Activated CD4-positive, alpha-beta T cell treated with anti-CD3 and anti-CD28 coated beads for 36 hours (primary cell): ENCODE measurements around the gene TRIM43. TPM values are rescaled to one million over a fixed set of nuclear protein-coding genes. Genes with fewer than 3 reads are reported as not detected.
"Not testable (repeated sequence)": the region's sequence is repeated elsewhere in the genome, so short reads cannot be mapped to it uniquely, and the experiment has no call there.

Source experiments
- ATAC-seq: fragments of 200-7000 bp; cut with Tn5 transposase; one replicate; pipeline ENCODE4 v1.10.0; 2021; ENCODE audit warnings: mild to moderate bottlenecking, moderate library complexity
- CTCF ChIA-PET: fragments of 350-600 bp; sonication (Branson Sonifier 250); formaldehyde crosslinking; loops from one replicate; lab custom pipeline; 2021; ENCODE audit warnings: antibody characterized with exemption; lab: Charles Lee
- POLR2A ChIA-PET: fragments of 350-600 bp; sonication (Branson Sonifier 250); formaldehyde crosslinking; loops from one replicate; lab custom pipeline; 2021; ENCODE audit warnings: antibody characterized with exemption, inconsistent platforms; lab: Charles Lee
- DNase-seq: peaks from one replicate; pipeline ENCODE4 v3.0.0-alpha.2; 2020
- H3K27ac Mint-ChIP-seq: one replicate; pipeline ENCODE4 v1.8.0; 2021; ENCODE audit warnings: mixed read lengths
- H3K27me3 Mint-ChIP-seq: one replicate; pipeline ENCODE4 v1.8.0; 2021; ENCODE audit warnings: mixed read lengths
- H3K36me3 Mint-ChIP-seq: one replicate; pipeline ENCODE4 v1.8.0; 2021; ENCODE audit warnings: low read depth, mixed read lengths
- H3K4me1 Mint-ChIP-seq: one replicate; pipeline ENCODE4 v1.8.0; 2021; ENCODE audit warnings: mixed read lengths
- H3K4me3 Mint-ChIP-seq: one replicate; pipeline ENCODE4 v1.8.0; 2021; ENCODE audit warnings: mild to moderate bottlenecking, moderate library complexity, mixed read lengths
- H3K9me3 Mint-ChIP-seq: one replicate; pipeline ENCODE4 v1.8.0; 2021; ENCODE audit warnings: low read depth, mixed read lengths
- intact Hi-C, 2 experiments: fragments of 100-400 bp; cut with DNase I in 1 of 2; cut with micrococcal nuclease in 1 of 2; formaldehyde crosslinking; loops; one replicate each; pipeline versions ENCODE4 v1.14.2 to v1.15.1; 2022 to 2024; cut with DNase I, micrococcal nuclease
- total RNA-seq, 2 experiments: library from RNA; stranded (reverse); gene quantifications; one replicate each; pipeline ENCODE4 v1.2.3, GENCODE V29; 2021

TRIM43 gene
- total RNA-seq, result not detected

GRCh38 chr2:95591701-95592100, at the start of gene TRIM43:
Gene TRIM43 (plus strand): TSS chr2:95592001. CDS start chr2:95594024, 2,023 bp downstream.
- ATAC-seq, POLR2A ChIA-PET, DNase-seq, intact Hi-C loops, H3K9me3 Mint-ChIP-seq, H3K27ac Mint-ChIP-seq, H3K4me3 Mint-ChIP-seq, H3K36me3 Mint-ChIP-seq, H3K4me1 Mint-ChIP-seq, CTCF ChIA-PET, H3K27me3 Mint-ChIP-seq: not testable (repeated sequence)

- no peaks in the 10 kb centered on the region for H3K9me3 Mint-ChIP-seq
- H3K36me3 Mint-ChIP-seq, result no peaks in the 10 kb centered on the region
- no peak overlapping the region for H3K27ac Mint-ChIP-seq
- ChIA-PET POLR2A (no interaction called here), CTCF (no interaction called here)
- H3K27me3 Mint-ChIP-seq, result peaks cover 10% of the 10 kb centered on the region
- H3K4me1 Mint-ChIP-seq, result no peaks in the 10 kb centered on the region
- intact Hi-C loops, result no loop called here
- DNase-seq (no peak), ATAC-seq (no peak)
- no peak overlapping the region for H3K4me3 Mint-ChIP-seq
Measured at GRCh38 chr2:95551055-95551568, 40.7 kb upstream of the TRIM43 start.

- H3K27ac Mint-ChIP-seq, result no peak overlapping the region
Measured at GRCh38 chr2:95552911-95553310, 38.9 kb upstream of the TRIM43 start.

GRCh38 chr2:95569170-95569569, 22.6 kb upstream of the TRIM43 start:
- Mint-ChIP-seq H3K27me3 (peaks cover 18% of the 10 kb centered on the region), H3K27ac (no peak overlapping the region), H3K9me3 (no peaks in the 10 kb centered on the region), H3K36me3 (no peaks in the 10 kb centered on the region), H3K4me1 (no peaks in the 10 kb centered on the region), H3K4me3 (no peak overlapping the region)
- ATAC-seq (no peak), DNase-seq (no peak)
- ChIA-PET POLR2A (no interaction called here), CTCF (interaction anchor here (1.2 kb wide), 1 partner anchor 14 kb away, joined by 3 read pairs; no protein-coding TSS in a partner anchor)
- intact Hi-C loops, result no loop called here

More at GRCh38 chr2:95552911-95553310, 38.9 kb upstream of the TRIM43 start:
- Mint-ChIP-seq H3K36me3 (no peaks in the 10 kb centered on the region), H3K9me3 (no peaks in the 10 kb centered on the region), H3K4me3 (no peak overlapping the region), H3K4me1 (no peaks in the 10 kb centered on the region), H3K27me3 (peaks cover 10% of the 10 kb centered on the region)
- ChIA-PET POLR2A (no interaction called here), CTCF (no interaction called here)
- no peak for ATAC-seq
- no peak for DNase-seq
- intact Hi-C loops, result no loop called here

- peaks cover 18% of the 10 kb centered on the region for H3K27me3 Mint-ChIP-seq
- intact Hi-C loops, result no loop called here
- no peak overlapping the region for H3K4me3 Mint-ChIP-seq
- H3K27ac Mint-ChIP-seq, result no peak overlapping the region
- no peaks in the 10 kb centered on the region for H3K9me3 Mint-ChIP-seq
- CTCF ChIA-PET, result no interaction called here
- POLR2A ChIA-PET, result no interaction called here
- H3K4me1 Mint-ChIP-seq, result no peaks in the 10 kb centered on the region
- DNase-seq, result no peak
- no peak for ATAC-seq
- H3K36me3 Mint-ChIP-seq, result no peaks in the 10 kb centered on the region
Measured at GRCh38 chr2:95573866-95574265, 17.9 kb upstream of the TRIM43 start.

- Mint-ChIP-seq H3K27me3 (peaks cover 18% of the 10 kb centered on the region), H3K4me3 (no peak overlapping the region), H3K9me3 (no peaks in the 10 kb centered on the region), H3K4me1 (no peaks in the 10 kb centered on the region), H3K36me3 (no peaks in the 10 kb centered on the region), H3K27ac (no peak overlapping the region)
- ChIA-PET POLR2A (interaction anchor here (0.6 kb wide), 1 partner anchor 58 kb away, joined by 3 read pairs; no protein-coding TSS in a partner anchor), CTCF (no interaction called here)
- intact Hi-C loops, result no loop called here
- no peak for ATAC-seq
- no peak for DNase-seq
Measured at GRCh38 chr2:95574506-95574905, 17.3 kb upstream of the TRIM43 start.

GRCh38 chr2:95575857-95576256, 15.9 kb upstream of the TRIM43 start:
- intact Hi-C loops, result no loop called here
- DNase-seq (no peak), ATAC-seq (no peak)
- Mint-ChIP-seq H3K9me3 (no peaks in the 10 kb centered on the region), H3K4me3 (no peak overlapping the region), H3K4me1 (no peaks in the 10 kb centered on the region), H3K27me3 (peaks cover 12% of the 10 kb centered on the region), H3K36me3 (no peaks in the 10 kb centered on the region), H3K27ac (no peak overlapping the region)
- ChIA-PET CTCF (no interaction called here), POLR2A (no interaction called here)

GRCh38 chr2:95578539-95578938, 13.3 kb upstream of the TRIM43 start:
- CTCF ChIA-PET, result no interaction called here
- intact Hi-C loops, result no loop called here
- Mint-ChIP-seq H3K27ac (no peak overlapping the region), H3K4me1 (no peaks in the 10 kb centered on the region), H3K9me3 (no peaks in the 10 kb centered on the region), H3K4me3 (no peak overlapping the region), H3K27me3 (peaks cover 10% of the 10 kb centered on the region), H3K36me3 (no peaks in the 10 kb centered on the region)
- DNase-seq (no peak), ATAC-seq (no peak)
- POLR2A ChIA-PET, result no interaction called here

- H3K4me3 Mint-ChIP-seq, POLR2A ChIA-PET, H3K27ac Mint-ChIP-seq, H3K9me3 Mint-ChIP-seq, ATAC-seq, H3K36me3 Mint-ChIP-seq, H3K4me1 Mint-ChIP-seq, intact Hi-C loops, DNase-seq: not testable (repeated sequence)
- CTCF ChIA-PET, result interaction anchor here (0.6 kb wide), 1 partner anchor 26 kb away, joined by 3 read pairs; no protein-coding TSS in a partner anchor
- peaks cover 14% of the 10 kb centered on the region for H3K27me3 Mint-ChIP-seq
Measured at GRCh38 chr2:95583545-95583944, 8.3 kb upstream of the TRIM43 start.

- intact Hi-C loops, POLR2A ChIA-PET, H3K9me3 Mint-ChIP-seq, DNase-seq, ATAC-seq, H3K36me3 Mint-ChIP-seq, H3K4me3 Mint-ChIP-seq, H3K4me1 Mint-ChIP-seq, H3K27ac Mint-ChIP-seq: not testable (repeated sequence)
- CTCF ChIA-PET, result interaction anchor here (0.6 kb wide), 1 partner anchor 27 kb away, joined by 3 read pairs; no protein-coding TSS in a partner anchor
- H3K27me3 Mint-ChIP-seq, result peaks cover 12% of the 10 kb centered on the region
Measured at GRCh38 chr2:95584321-95584720, 7.5 kb upstream of the TRIM43 start.

- not testable (repeated sequence) for H3K4me3 Mint-ChIP-seq, H3K27ac Mint-ChIP-seq
Measured at GRCh38 chr2:95589777-95590536, 1.8 kb upstream of the TRIM43 start.

GRCh38 chr2:95592973-95593372, 1.2 kb downstream of the TRIM43 start:
- ATAC-seq, intact Hi-C loops, CTCF ChIA-PET, H3K4me1 Mint-ChIP-seq, H3K36me3 Mint-ChIP-seq, H3K4me3 Mint-ChIP-seq, H3K27ac Mint-ChIP-seq, POLR2A ChIA-PET, H3K27me3 Mint-ChIP-seq, DNase-seq, H3K9me3 Mint-ChIP-seq: not testable (repeated sequence)

More at GRCh38 chr2:95589777-95590536, 1.8 kb upstream of the TRIM43 start:
- CTCF ChIA-PET, intact Hi-C loops, POLR2A ChIA-PET, H3K27me3 Mint-ChIP-seq, H3K4me1 Mint-ChIP-seq, H3K36me3 Mint-ChIP-seq, H3K9me3 Mint-ChIP-seq, DNase-seq: not testable (repeated sequence)
- peak; percentile 55 for ATAC-seq
